Stomach smooth muscle (tissue), 2 donors: ENCODE measurements around the gene PRIMPOL.
"Not testable (repeated sequence)": the region's sequence is repeated elsewhere in the genome, so short reads cannot be mapped to it uniquely, and the experiment has no call there.

ENCODE experiments used
- H3K27ac ChIP-seq: one replicate; pipeline ENCODE4 v1.7.0; 2013; ENCODE audit warnings: mild to moderate bottlenecking, low read length, inconsistent platforms
- H3K27me3 ChIP-seq, 2 donors: one replicate each; pipeline ENCODE4 v1.7.0; 2013; ENCODE audit warnings: low read length in 2 of 2; ENCODE audit not compliant: insufficient read depth in 2 of 2, control insufficient read depth in 1 of 2
- H3K36me3 ChIP-seq, 2 donors: one replicate each; pipeline ENCODE4 v1.7.0; 2013; ENCODE audit warnings: low read length in 2 of 2; ENCODE audit not compliant: control insufficient read depth in 2 of 2, insufficient read depth in 2 of 2
- H3K4me1 ChIP-seq: one replicate; pipeline ENCODE4 v1.7.0; 2013; ENCODE audit warnings: low read length; ENCODE audit not compliant: control insufficient read depth, insufficient read depth
- H3K4me3 ChIP-seq, 2 donors: one replicate each; pipeline ENCODE4 v1.7.0; 2013; ENCODE audit warnings: low read length in 2 of 2
- H3K9ac ChIP-seq, 2 donors: one replicate each; pipeline ENCODE4 v1.7.0; 2013; ENCODE audit warnings: low read length in 2 of 2, mild to moderate bottlenecking in 1 of 2
- H3K9me3 ChIP-seq, 2 donors: one replicate each; pipeline ENCODE4 v1.7.0; 2013; ENCODE audit warnings: low read length in 2 of 2; ENCODE audit not compliant: control insufficient read depth in 2 of 2
- donor health status: healthy.
- donor health status: Pancreatic carcinoma.

Gene PRIMPOL

DNA sequence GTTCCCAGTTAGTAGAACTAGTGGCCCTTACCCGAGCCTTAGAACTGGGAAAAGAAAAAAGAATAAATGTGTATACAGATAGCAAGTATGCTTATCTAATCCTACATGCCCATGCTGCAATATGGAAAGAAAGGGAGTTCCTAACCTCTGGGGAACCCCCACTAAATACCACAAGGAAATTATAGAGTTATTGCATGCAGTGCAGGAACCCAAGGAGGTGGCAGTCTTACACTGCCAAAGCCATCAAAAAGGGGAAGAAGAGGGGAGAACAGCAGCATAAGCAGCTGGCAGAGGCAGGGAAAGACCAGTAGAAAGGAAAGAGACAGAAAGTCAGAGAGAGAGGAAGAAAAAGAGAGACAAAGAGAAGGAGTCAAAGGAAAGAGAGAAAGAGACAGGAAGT, 90.0 kb downstream of the PRIMPOL start:
- H3K27ac ChIP-seq, H3K4me1 ChIP-seq, H3K36me3 ChIP-seq, H3K9ac ChIP-seq, H3K27me3 ChIP-seq, H3K9me3 ChIP-seq, H3K4me3 ChIP-seq: not testable (repeated sequence)

DNA sequence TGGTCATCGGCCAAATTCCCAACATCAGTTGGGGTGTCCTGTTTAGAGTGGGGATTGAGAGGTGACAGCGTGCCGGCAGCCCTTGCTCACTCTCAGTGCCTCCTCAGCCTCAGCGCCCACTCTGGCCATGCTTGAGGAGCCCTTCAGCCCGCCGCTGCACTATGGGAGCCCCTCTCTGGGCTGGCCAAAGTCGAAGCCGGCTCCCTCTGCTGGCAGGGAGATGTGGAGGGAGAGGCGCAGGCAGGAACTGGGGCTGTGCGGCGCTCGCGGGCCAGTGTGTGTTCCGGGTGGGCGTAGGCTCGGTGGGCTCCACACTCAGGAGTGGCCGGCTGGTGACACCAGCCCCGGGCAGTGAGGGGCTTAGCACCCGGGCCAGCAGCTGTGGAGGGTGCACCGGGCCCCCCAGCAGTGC, 91.4 kb downstream of the PRIMPOL start:
- Histone ChIP-seq H3K36me3 (no peaks in the 10 kb centered on the region), H3K4me1 (peaks cover 4% of the 10 kb centered on the region), H3K27me3 (no peaks in the 10 kb centered on the region), H3K9me3 (no peaks in the 10 kb centered on the region), H3K4me3 (no peak overlapping the region), H3K9ac (no peak overlapping the region), H3K27ac (no peak overlapping the region)

DNA sequence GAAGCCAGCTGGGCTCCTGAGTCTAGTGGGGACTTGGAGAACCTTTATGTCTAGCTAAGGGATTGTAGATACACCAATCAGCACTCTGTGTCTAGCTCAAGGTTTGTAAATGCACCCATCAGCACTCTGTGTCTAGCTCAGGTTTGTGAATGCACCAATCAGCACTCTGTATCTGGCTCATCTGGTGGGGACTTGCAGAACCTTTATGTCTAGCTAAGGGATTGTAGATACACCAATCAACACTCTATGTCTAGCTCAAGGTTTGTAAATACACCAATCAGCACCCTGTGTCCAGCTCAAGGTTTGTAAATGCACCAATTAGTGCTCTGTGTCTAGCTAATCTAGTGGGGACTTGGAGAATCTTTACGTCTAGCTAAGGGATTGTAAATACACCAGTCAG, 92.1 kb downstream of the PRIMPOL start:
- H3K36me3 ChIP-seq, H3K9me3 ChIP-seq, H3K27me3 ChIP-seq, H3K9ac ChIP-seq, H3K27ac ChIP-seq, H3K4me3 ChIP-seq: not testable (repeated sequence)
- H3K4me1 ChIP-seq = peaks cover 10% of the 10 kb centered on the region

DNA sequence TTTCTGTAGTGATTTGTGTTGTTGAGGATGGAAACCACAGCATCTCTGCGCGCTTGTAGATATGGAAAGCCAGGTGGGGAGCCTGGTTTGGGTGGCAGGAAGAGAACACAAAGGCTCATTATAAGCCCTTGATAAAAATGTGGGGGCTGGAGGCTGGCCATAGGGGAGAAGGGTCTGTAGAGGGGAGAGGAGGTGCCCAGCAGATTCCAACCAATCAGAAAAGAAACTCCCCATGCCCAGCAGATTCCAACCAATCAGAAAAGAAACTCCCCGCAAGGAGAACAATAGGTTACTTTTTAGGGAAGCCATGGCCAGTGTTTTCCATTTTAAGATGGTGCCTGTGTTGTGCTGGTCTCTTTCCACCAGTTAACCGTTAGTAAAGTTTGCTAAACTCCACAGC, 94.1 kb downstream of the PRIMPOL start:
- peaks cover 20% of the 10 kb centered on the region for H3K4me1 ChIP-seq
- H3K36me3 ChIP-seq = no peaks in the 10 kb centered on the region
- no peak overlapping the region for H3K4me3 ChIP-seq
- no peak overlapping the region for H3K27ac ChIP-seq
- no peaks in the 10 kb centered on the region for H3K9me3 ChIP-seq
- no peak overlapping the region for H3K9ac ChIP-seq
- no peaks in the 10 kb centered on the region for H3K27me3 ChIP-seq

DNA sequence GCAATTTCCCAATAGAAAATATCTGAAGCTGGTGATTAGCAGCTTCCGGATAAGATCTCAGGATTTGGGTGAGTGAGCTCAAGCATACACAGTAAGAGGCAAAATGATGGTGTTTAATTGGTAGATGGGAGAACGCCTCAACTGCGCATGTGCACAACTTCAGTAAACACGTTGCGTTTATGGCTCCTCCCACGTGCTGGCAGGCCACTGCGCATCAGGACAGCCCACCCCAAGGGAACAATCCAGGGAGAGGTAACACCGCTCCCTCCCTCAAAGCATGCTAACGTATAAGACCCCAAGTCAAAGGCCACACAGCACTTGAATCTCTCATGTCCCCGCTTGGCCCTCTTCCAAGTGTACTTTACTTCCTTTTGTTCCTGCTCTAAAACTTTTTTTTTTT, 94.7 kb downstream of the PRIMPOL start:
- Histone ChIP-seq H3K4me3 (no peak overlapping the region), H3K4me1 (peaks cover 20% of the 10 kb centered on the region), H3K9me3 (no peaks in the 10 kb centered on the region), H3K27ac (no peak overlapping the region), H3K27me3 (no peaks in the 10 kb centered on the region), H3K9ac (no peak overlapping the region), H3K36me3 (no peaks in the 10 kb centered on the region)
